Endodermal cell (in vitro differentiated cells): ENCODE measurements around the gene ZFYVE9. TPM values are rescaled to one million over a fixed set of nuclear protein-coding genes. Genes with fewer than 3 reads are reported as not detected.

Experiments used
- DNase-seq: peaks from one replicate; pipeline ENCODE4 v3.0.0-alpha.2; 2017
- H3K27ac ChIP-seq: 2 replicates; pipeline ENCODE4 v1.5.1; 2013; ENCODE audit warnings: mild to moderate bottlenecking, low read depth, low read length, moderate library complexity
- H3K27me3 ChIP-seq: 2 replicates; pipeline ENCODE4 v1.6.1; 2013; ENCODE audit warnings: mild to moderate bottlenecking, low read length, moderate library complexity; ENCODE audit not compliant: insufficient read depth, control insufficient read depth, poor library complexity, severe bottlenecking
- H3K36me3 ChIP-seq: 2 replicates; pipeline ENCODE4 v1.7.0; 2013; ENCODE audit warnings: mild to moderate bottlenecking, low read length, moderate library complexity; ENCODE audit not compliant: control insufficient read depth, insufficient read depth
- H3K4me1 ChIP-seq: one replicate; pipeline ENCODE4 v1.7.0; 2013; ENCODE audit warnings: low read length; ENCODE audit not compliant: control insufficient read depth, insufficient read depth
- H3K4me3 ChIP-seq: 2 replicates; pipeline ENCODE4 v1.5.1; 2013; ENCODE audit warnings: mild to moderate bottlenecking, low read length, moderate library complexity
- H3K9ac ChIP-seq: 2 replicates; pipeline ENCODE4 v1.6.1; 2013; ENCODE audit warnings: mild to moderate bottlenecking, low read length, moderate library complexity; ENCODE audit not compliant: poor library complexity, severe bottlenecking; ENCODE audit errors: extremely low read depth
- H3K9me3 ChIP-seq: 2 replicates; pipeline ENCODE4 v1.6.1; 2013; ENCODE audit warnings: mild to moderate bottlenecking, low read length, moderate library complexity; ENCODE audit not compliant: control insufficient read depth
- H3K27ac Mint-ChIP-seq: 2 replicates; pipeline ENCODE4 v1.8.0; 2020; ENCODE audit warnings: mixed read lengths
- H3K27me3 Mint-ChIP-seq: 2 replicates; pipeline ENCODE4 v1.8.0; 2021; ENCODE audit warnings: mild to moderate bottlenecking, mixed read lengths; ENCODE audit not compliant: insufficient read depth
- H3K36me3 Mint-ChIP-seq: 2 replicates; pipeline ENCODE4 v1.8.0; 2020; ENCODE audit warnings: low read depth, mixed read lengths
- H3K4me1 Mint-ChIP-seq: 2 replicates; pipeline ENCODE4 v1.8.0; 2020; ENCODE audit warnings: mixed read lengths
- H3K4me3 Mint-ChIP-seq: 2 replicates; pipeline ENCODE4 v1.8.0; 2020; ENCODE audit warnings: mild to moderate bottlenecking, moderate library complexity, mixed read lengths
- H3K9me3 Mint-ChIP-seq: 2 replicates; pipeline ENCODE4 v1.8.0; 2020; ENCODE audit warnings: mild to moderate bottlenecking, mixed read lengths
- CTCF ChIP-seq: fragments of 200-600 bp; sonication (generic); conservative IDR thresholded peaks from 2 replicates; pipeline ENCODE4 v1.5.0; 2021; ENCODE audit warnings: antibody characterized with exemption, mild to moderate bottlenecking
- WGBS, 2 experiments: methylation state at CpG; one replicate each; pipeline versions ENCODE4 v1.1.5 to v1.1.7; 2013; ENCODE audit warnings: missing lambda C conversion rate in 2 of 2, mixed read lengths in 1 of 2; ENCODE audit not compliant: insufficient coverage in 1 of 2, insufficient read length in 1 of 2; 5-methylcytosine and 5-hydroxymethylcytosine counted together
- total RNA-seq, 2 donors: library from RNA; stranded (reverse); fragmentation: NEBNext Ultra II Directional in 1 of 2; extraction: Animal tissue kit (Norgen Biotek cat#: 25700) in 1 of 2; gene quantifications; 2 replicates in 1 of 2; 3 replicates in 1 of 2; pipeline ENCODE4 v1.2.1, GENCODE V29; 2021

The ZFYVE9 gene
- total RNA-seq, 2 donors from 2014 or later: 34.3 to 40.5 TPM

DNA sequence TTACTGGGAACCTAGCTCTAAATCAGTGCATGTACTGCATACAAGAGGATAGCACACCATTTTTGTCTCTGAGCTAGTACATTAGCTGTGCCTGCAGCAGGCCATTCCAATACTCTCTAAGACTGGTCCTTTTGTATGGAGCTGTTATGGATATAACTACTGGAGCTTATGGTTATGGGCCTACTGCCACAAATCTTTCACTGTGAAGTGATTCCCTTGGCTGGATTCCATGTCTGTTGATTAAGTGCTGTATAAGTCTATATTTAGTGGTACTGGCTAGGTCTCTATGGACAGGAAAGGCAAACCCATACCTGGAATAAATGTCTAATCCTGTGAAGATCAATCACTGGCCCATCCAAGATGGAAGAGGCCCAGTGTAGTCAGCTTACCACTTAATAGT lies 12.0 kb downstream of the ZFYVE9 start:
- no peak overlapping the region for H3K4me3 Mint-ChIP-seq

DNA sequence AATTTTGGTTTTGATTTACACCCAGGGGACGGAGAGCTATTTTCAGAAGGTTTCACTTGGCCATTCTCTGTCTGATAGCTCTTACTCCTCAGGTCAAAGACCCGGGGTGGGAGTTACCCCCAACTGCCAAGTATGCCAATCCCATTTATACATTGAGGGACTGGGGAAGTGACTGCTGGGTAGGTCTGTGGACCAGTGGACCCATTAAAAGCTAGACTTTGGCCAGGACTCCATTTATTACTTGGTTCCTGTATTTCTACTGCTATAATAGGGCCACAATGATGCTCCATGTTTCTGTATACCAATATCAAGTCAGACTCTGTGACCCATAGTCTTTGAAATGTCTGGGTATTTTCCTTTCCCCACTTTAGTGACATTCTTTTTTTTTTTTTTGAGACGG lies 14.6 kb downstream of the ZFYVE9 start:
- no peaks in the 10 kb centered on the region for H3K27me3 ChIP-seq

More for the DNA sequence above, 12.0 kb downstream of the ZFYVE9 start:
- no peak for DNase-seq
- no peaks in the 10 kb centered on the region for H3K27me3 ChIP-seq
- no peak overlapping the region for H3K27ac ChIP-seq
- H3K9ac ChIP-seq: no peak overlapping the region
- Mint-ChIP-seq H3K27ac (no peak overlapping the region), H3K27me3 (no peaks in the 10 kb centered on the region), H3K36me3 (peaks cover 13% of the 10 kb centered on the region), H3K9me3 (peaks cover 18% of the 10 kb centered on the region), H3K4me1 (no peaks in the 10 kb centered on the region)
- no peaks in the 10 kb centered on the region for H3K4me1 ChIP-seq
- peaks cover 11% of the 10 kb centered on the region for H3K9me3 ChIP-seq
- H3K36me3 ChIP-seq: no peaks in the 10 kb centered on the region
- TF ChIP-seq CTCF: no peak
- no peak overlapping the region for H3K4me3 ChIP-seq

DNA sequence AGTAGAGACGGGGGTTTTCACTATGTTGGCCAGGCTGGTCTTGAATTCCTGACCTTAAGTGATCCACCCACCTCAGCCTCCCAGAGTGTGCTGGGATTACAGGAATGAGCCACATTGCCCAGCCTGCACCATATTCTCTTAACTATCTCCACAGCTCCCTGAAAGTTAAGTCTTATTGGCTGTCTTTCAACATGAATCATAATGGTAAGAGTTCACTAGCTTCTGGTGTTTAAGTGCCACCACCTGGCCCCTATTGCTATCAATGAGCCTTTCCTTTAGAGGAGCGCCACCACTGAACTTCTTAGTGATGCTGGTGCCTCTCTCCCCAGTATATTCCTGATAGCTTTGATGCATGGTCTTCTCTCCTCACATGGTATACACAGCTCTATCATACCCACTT lies 15.7 kb downstream of the ZFYVE9 start:
- H3K9me3 ChIP-seq: peaks cover 11% of the 10 kb centered on the region
- H3K4me1 ChIP-seq: no peaks in the 10 kb centered on the region
- 95 to 100% methylated on average over 1 to 2 of the region's 2 CpGs for WGBS, 2 experiments
- no peak overlapping the region for H3K27ac Mint-ChIP-seq
- H3K36me3 ChIP-seq: no peaks in the 10 kb centered on the region
- H3K27ac ChIP-seq: no peak overlapping the region
- peak overlapping the region; percentile 24 for H3K4me3 ChIP-seq
- H3K9me3 Mint-ChIP-seq: peaks cover 25% of the 10 kb centered on the region
- no peak for DNase-seq
- no peak overlapping the region for H3K4me3 Mint-ChIP-seq
- no peak overlapping the region for H3K9ac ChIP-seq
- no peaks in the 10 kb centered on the region for H3K27me3 ChIP-seq
- no peaks in the 10 kb centered on the region for H3K4me1 Mint-ChIP-seq
- H3K27me3 Mint-ChIP-seq: no peaks in the 10 kb centered on the region
- no peak for TF ChIP-seq CTCF
- H3K36me3 Mint-ChIP-seq: peaks cover 25% of the 10 kb centered on the region

More for the DNA sequence above, 14.6 kb downstream of the ZFYVE9 start:
- no peak overlapping the region for H3K4me3 Mint-ChIP-seq
- TF ChIP-seq CTCF: no peak
- H3K27me3 Mint-ChIP-seq: no peaks in the 10 kb centered on the region
- H3K9ac ChIP-seq: no peak overlapping the region
- H3K4me1 Mint-ChIP-seq: no peaks in the 10 kb centered on the region
- peaks cover 25% of the 10 kb centered on the region for H3K36me3 Mint-ChIP-seq
- H3K9me3 ChIP-seq: peaks cover 11% of the 10 kb centered on the region
- H3K4me3 ChIP-seq: no peak overlapping the region
- no peak for DNase-seq
- H3K9me3 Mint-ChIP-seq: peaks cover 25% of the 10 kb centered on the region
- no peak overlapping the region for H3K27ac Mint-ChIP-seq
- H3K27ac ChIP-seq: no peak overlapping the region
- no peaks in the 10 kb centered on the region for H3K36me3 ChIP-seq
- WGBS, 2 experiments: 50 to 61% methylated on average over 2 to 3 of the region's 3 CpGs
- H3K4me1 ChIP-seq: no peaks in the 10 kb centered on the region
